Activated CD8-positive, alpha-beta memory T cell treated with anti-CD3 and anti-CD28 coated beads, Interleukin-2, amount 50 U/mL, for 1 hour (primary cell): ENCODE measurements around the gene SFTPD.

Source experiments
- DNase-seq: peaks from one replicate; pipeline ENCODE4 v3.0.0-alpha.2; 2020; ENCODE audit errors: extremely low read depth

The SFTPD gene

GRCh38 chr10:79944428-79945395, 4.2 kb downstream of the SFTPD start:
- no peak for DNase-seq

DNA sequence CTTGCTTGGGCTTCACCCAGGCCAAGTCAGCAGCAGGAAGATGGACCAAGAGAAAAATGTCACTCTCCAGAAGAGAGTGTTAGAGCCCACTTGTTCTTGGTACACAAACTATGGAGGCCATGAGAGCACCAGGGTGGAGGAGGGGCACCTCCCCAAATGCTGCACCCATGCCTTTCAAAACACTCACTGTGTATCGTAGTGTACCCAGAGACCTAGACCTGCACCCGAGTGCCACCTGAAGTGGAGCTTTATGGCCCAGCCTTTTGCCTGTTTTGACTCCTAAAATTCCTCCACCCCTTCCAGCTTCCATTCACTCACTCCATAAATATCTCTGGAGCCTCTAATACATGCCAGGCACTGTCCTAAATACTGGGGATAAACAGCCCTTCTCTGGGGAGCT, 5.0 kb downstream of the SFTPD start:
- DNase-seq = no peak

- DNase-seq = no peak
Observed at GRCh38 chr10:79942261-79943185, 6.4 kb downstream of the SFTPD start.

- no peak for DNase-seq
Observed at GRCh38 chr10:79941585-79942210, 7.2 kb downstream of the SFTPD start.

- DNase-seq = no peak
Observed at GRCh38 chr10:79941146-79941545, 7.8 kb downstream of the SFTPD start.

- no peak for DNase-seq
Observed at GRCh38 chr10:79940431-79940830, 8.5 kb downstream of the SFTPD start.

GRCh38 chr10:79939969-79940368, 8.9 kb downstream of the SFTPD start:
- DNase-seq = no peak

- DNase-seq = no peak
Observed at GRCh38 chr10:79938728-79939406, 10.0 kb downstream of the SFTPD start.

- DNase-seq = no peak
Observed at GRCh38 chr10:79937701-79938151, 11.2 kb downstream of the SFTPD start.

GRCh38 chr10:79936625-79937615, 12.0 kb downstream of the SFTPD start:
- no peak for DNase-seq

- no peak for DNase-seq
Observed at GRCh38 chr10:79933961-79934360, 14.9 kb downstream of the SFTPD start.

- no peak for DNase-seq
Observed at GRCh38 chr10:79932841-79933379, 16.0 kb downstream of the SFTPD start.

- no peak for DNase-seq
Observed at GRCh38 chr10:79932307-79932706, 16.6 kb downstream of the SFTPD start.

- no peak for DNase-seq
Observed at GRCh38 chr10:79930751-79931150, 18.2 kb downstream of the SFTPD start.

- no peak for DNase-seq
Observed at GRCh38 chr10:79930267-79930666, 18.6 kb downstream of the SFTPD start.

DNA sequence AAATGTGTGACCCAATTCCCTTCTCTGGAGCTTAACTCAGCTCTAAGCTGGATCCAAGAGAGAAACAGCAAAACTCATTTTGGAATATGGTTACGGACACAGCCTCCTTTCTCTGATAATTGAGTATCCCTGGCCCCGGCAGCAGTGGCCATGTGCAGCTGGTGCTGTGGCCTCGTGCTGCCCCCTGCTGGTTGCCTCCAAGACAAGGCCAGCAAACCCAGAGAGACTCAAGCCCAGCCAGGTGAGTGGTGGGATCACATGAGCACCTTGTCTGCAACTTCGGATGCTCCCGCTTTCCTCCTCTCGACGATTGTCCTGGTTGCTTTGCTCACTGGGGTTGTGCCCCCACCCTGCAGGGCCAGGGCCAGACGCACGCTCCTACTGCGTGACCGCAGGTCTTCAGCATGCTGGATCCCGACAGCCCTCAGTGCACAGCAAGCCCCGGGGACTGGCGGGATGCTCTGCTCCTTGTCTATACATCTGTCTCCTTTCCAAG, 19.4 kb downstream of the SFTPD start:
- DNase-seq = peak; percentile 14

- DNase-seq = no peak
Observed at GRCh38 chr10:79928028-79928583, 20.8 kb downstream of the SFTPD start.

- no peak for DNase-seq
Observed at GRCh38 chr10:79927111-79927828, 21.6 kb downstream of the SFTPD start.

- no peak for DNase-seq
Observed at GRCh38 chr10:79926037-79926436, 22.9 kb downstream of the SFTPD start.
